ENCODE results near the gene GNL1.

The GNL1 gene

GRCh38 chr6:30570263-30570662 is 14.0 kb upstream of the GNL1 start:
- peak overlapping the region; percentile 96 for H3K4me3 ChIP-seq (ENCODE audit: low read depth, low read length)

GRCh38 chr6:30568245-30568644 is 12.0 kb upstream of the GNL1 start:
- H3K4me3 ChIP-seq (ENCODE audit: low read depth, low read length) = no peak overlapping the region

GRCh38 chr6:30565772-30566171 is 9.5 kb upstream of the GNL1 start:
- H3K4me3 ChIP-seq (ENCODE audit: low read depth, low read length) = no peak overlapping the region

DNA sequence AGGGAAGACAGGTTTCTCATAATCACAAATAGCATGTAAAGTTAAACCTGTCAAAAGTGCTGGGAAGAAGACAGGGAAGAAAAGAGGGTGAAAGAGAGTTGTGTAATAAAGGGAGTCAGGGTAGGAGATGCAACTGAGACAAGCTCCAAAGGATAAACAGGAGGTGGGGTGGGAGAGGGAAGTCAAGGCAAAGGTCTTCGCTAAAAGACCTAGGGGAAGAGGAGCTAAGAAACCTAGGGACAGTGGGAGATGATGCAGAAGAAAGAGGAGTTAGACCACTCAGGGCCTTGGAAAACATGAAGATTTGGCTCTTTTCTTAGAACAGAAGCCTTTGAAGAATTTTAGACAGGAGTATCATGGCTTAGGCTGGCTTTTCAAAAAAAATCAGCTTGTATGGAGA is 7.8 kb upstream of the GNL1 start:
- no peak overlapping the region for H3K4me3 ChIP-seq (ENCODE audit: low read depth, low read length)

DNA sequence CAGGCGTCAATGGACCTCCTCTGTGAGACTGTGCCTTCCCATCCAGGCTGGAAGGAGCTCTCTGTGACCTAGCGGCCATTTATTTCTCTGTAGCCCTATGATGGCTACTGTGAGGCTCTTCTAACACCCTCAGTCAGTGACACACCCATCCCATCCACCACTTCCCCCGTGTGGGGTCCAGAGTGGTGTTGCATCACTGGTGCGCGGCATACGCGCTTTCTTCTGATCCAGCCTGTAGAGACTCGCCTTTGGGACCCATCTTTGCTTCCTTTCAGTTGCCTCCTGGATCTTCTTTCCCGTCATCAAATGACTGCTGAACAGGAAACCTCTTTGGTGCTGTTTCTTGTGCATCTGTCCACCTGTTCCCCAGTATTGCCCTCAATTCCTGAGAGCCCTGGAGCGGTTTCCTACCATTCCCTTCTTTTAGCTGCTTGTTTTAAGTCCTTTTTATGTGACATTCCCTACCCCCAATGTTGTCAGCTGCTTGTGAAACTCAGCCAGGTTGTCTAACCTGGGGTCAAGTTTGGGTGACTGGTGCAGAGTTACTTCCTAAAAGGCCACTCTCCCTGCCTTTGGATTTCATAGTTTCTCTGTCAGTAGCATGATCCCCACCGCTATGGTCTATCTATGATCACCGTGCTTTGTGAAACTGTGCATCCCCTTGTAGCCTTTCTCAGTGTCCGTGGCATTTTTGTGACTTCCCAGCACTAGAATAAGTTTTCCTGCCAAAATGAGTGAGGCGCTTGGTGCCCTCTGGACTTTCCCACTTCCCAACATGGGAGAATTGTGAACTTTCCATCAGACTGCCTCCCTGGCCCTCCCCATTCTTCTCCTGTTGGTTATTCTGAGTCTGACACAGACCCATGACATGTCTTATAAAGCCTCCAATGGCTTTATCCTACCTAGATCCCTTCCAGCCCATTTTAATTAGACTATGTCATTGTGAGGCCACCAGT is 6.5 kb upstream of the GNL1 start:
- H3K4me3 ChIP-seq (ENCODE audit: low read depth, low read length) = no peak overlapping the region

- H3K4me3 ChIP-seq (ENCODE audit: low read depth, low read length) = no peak overlapping the region
Measured at GRCh38 chr6:30560930-30561329, 4.6 kb upstream of the GNL1 start.

- H3K4me3 ChIP-seq (ENCODE audit: low read depth, low read length) = peak overlapping the region; percentile 89
Measured at GRCh38 chr6:30557683-30557981, 1.3 kb upstream of the GNL1 start.

DNA sequence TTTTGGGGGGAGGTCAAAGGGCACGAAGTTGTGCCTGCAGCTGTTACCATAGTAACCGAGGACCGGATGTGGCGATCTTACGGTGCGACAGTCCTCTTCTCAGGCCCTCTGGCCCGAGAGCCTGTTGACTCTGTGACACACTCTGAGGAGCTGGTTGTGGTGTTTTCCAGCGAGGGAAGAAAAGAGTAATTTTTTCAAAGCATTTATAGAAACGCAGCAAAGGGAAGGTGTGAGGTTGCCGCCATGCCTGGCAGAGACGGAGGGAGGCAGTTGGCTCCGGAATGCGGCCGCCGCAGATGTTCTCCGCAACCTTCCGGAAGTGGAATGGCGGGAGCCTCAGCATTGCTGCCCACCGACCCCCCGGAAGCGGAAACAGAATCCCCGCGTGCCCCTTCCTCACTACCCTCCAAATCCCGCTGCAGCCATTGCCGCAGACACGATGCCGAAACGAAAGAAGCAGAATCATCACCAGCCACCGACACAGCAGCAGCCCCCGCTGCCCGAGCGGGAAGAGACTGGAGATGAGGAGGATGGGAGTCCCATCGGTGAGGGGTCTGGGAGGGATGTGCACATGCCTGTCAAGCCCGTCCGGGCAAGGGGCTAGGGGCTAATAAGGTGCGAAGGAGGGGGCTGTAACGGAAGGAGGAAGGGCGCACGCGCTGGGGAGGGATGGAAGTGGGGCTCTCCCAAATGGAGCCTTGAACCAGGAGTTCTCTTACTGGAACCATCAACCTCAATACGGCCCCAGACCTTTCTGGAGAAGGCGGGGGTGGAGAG is 805 bp upstream of the GNL1 start, which contains the start of gene PRR3:
Gene PRR3 (plus strand): TSS at position 390 of the 777 bp plus-strand sequence. CDS start 50 bp downstream, at position 440.
- H3K4me3 ChIP-seq (ENCODE audit: low read depth, low read length) = peak within 1 kb of the TSS; percentile 89

GRCh38 chr6:30555816-30556065 is 548 bp downstream of the GNL1 start:
- H3K4me3 ChIP-seq (ENCODE audit: low read depth, low read length) = peak overlapping the region; percentile 89

GRCh38 chr6:30554962-30555815 is 1.1 kb downstream of the GNL1 start:
- peak overlapping the region; percentile 89 for H3K4me3 ChIP-seq (ENCODE audit: low read depth, low read length)

DNA sequence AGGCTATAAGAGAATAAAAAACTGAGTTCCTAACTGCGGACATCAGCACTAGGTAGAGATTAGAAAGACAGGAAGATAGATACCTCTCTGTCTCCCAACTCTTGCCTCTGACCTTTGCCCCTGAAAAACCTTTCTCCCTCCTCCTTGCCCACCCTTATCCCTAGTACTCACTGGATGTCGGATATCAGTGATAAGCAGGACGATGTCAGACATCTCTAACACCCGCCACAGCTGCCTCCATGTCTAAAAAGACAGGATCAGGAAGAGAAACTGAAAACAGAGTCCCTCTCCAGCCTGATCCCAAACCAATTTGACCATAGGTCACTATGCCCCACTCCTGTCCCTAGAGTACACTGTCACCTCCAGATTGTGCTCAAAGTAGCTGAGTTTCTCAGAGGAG is 1.9 kb downstream of the GNL1 start:
- H3K4me3 ChIP-seq (ENCODE audit: low read depth, low read length) = no peak overlapping the region

- H3K4me3 ChIP-seq (ENCODE audit: low read depth, low read length) = no peak overlapping the region
Measured at GRCh38 chr6:30548375-30548774, 7.9 kb downstream of the GNL1 start.

DNA sequence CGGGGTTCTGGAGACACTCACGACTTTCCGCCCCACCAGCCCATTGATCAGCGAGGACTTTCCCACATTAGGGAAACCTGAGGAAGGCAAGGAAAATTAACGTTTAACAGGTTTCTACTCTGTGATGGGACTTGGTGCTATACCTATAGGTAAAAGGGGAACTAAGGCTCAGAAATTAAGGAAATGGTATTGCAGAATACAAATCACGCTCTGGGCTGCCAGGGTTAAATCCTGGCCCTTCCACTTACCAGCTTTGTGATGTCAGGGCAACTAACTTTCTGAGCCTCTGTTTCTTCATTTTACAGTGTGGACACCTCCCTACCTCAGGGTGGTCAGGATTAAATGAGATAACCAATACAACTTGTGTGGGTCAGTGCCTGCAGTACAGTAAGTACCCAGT is 8.8 kb downstream of the GNL1 start:
- no peak overlapping the region for H3K4me3 ChIP-seq (ENCODE audit: low read depth, low read length)

GRCh38 chr6:30544666-30545272 is 11.5 kb downstream of the GNL1 start:
- H3K4me3 ChIP-seq (ENCODE audit: low read depth, low read length) = no peak overlapping the region

DNA sequence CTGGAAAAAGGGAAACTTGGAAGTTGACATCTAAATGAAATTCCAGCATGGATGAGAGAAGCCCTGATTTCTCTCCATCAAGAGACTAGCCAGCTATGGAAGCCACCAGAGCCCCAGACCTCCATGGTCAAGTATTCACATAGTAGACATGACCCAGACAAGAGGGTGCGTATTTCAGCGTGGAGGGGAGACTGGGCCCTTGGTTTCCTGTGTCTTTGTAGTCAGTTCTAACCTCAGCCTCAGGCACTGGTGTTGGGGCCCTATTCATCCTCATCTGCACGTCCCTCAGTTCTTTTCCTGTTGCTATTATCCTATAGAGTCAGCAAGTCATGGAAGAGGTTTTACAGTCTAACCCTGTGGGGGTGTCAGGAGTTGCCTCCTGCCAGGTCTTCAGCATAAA is 12.5 kb downstream of the GNL1 start:
- H3K4me3 ChIP-seq (ENCODE audit: low read depth, low read length) = no peak overlapping the region

- H3K4me3 ChIP-seq (ENCODE audit: low read depth, low read length) = no peak overlapping the region
Measured at GRCh38 chr6:30542915-30543314, 13.4 kb downstream of the GNL1 start.

DNA sequence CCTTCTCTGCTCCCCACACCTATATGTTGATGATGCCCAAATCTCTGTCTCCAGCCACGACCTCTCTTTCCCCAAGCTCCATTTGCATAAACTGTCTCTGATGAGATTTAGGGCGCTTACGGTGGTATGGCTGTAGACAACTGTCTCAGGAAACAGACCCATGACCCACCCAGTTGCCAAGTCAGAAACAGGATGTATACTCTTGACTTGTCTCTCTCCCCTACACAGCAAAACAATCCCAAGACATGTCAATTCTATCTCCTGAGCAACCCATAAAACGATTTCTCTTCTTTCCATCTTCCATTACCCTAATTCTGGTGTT is 13.9 kb downstream of the GNL1 start:
- no peak overlapping the region for H3K4me3 ChIP-seq (ENCODE audit: low read depth, low read length)

DNA sequence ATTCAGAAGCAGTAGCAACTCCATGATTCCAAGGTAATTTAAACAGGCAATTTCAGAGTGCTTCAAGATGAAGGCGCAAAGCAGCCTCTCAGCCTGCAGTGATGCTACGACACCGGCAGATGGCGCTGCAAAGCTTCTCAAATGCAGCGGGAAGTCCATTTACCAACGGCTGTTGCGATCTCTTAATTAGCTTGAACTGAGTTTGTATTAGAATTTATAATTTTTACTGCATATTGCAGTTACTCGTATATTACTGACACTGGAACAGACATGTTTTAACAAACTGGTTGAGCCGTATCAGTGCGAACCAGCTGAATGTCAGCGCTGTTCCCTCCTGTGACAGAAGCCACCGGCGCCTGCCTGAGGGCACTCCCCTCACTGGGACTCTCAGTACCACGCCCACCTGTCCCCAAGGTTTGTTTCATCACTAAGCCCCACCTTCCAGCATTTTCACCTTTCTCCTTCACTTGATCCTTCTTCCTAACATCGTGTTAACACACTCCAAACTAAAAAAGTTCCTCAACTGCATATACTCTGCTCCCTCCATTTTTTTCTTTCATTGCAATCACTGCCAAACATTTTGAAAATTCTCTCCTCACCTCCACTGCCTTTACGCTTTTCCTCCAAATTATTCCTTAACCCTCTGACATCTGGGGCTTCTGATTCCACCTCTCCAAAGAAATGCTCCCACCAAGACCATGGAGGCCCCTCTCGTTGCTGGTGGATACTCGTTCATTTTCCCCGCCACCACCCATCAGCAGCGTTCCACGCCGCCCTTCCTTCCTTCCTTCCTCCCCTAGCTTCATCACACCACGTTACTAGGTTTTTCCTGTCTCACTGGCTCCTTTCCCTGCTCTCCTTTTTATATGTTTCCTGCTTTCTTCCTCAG is 14.5 kb downstream of the GNL1 start:
- peak overlapping the region; percentile 31 for H3K4me3 ChIP-seq (ENCODE audit: low read depth, low read length)

- no peak overlapping the region for H3K4me3 ChIP-seq (ENCODE audit: low read depth, low read length)
Measured at GRCh38 chr6:30537931-30538330, 18.4 kb downstream of the GNL1 start.

Data from iPS-11a (cell line).